ENCODE results near the gene OXSR1.
"Not testable (repeated sequence)": the region's sequence is repeated elsewhere in the genome, so short reads cannot be mapped to it uniquely, and the experiment has no call there.

OXSR1 gene

GRCh38 chr3:38165722-38166387 lies 518 bp downstream of the OXSR1 start:
- peak in 1 of 2 donors; percentile 6 for DNase-seq (ENCODE audit: low read depth in 2 of 2)

- DNase-seq (ENCODE audit: low read depth in 2 of 2): no peak
Observed at GRCh38 chr3:38167591-38167990, 2.3 kb downstream of the OXSR1 start.

GRCh38 chr3:38168151-38169026 lies 3.1 kb downstream of the OXSR1 start:
- no peak for DNase-seq (ENCODE audit: low read depth in 2 of 2)

- no peak for DNase-seq (ENCODE audit: low read depth in 2 of 2)
Observed at GRCh38 chr3:38169027-38169317, 3.6 kb downstream of the OXSR1 start.

- DNase-seq (ENCODE audit: low read depth in 2 of 2): no peak
Observed at GRCh38 chr3:38170722-38171121, 5.4 kb downstream of the OXSR1 start.

- no peak for DNase-seq (ENCODE audit: low read depth in 2 of 2)
Observed at GRCh38 chr3:38171622-38172021, 6.3 kb downstream of the OXSR1 start.

- no peak for DNase-seq (ENCODE audit: low read depth in 2 of 2)
Observed at GRCh38 chr3:38173834-38174418, 8.6 kb downstream of the OXSR1 start.

- DNase-seq (ENCODE audit: low read depth in 2 of 2): no peak
Observed at GRCh38 chr3:38177181-38177580, 11.8 kb downstream of the OXSR1 start.

- DNase-seq (ENCODE audit: low read depth in 2 of 2): no peak
Observed at GRCh38 chr3:38186781-38187180, 21.4 kb downstream of the OXSR1 start.

- no peak for DNase-seq (ENCODE audit: low read depth in 2 of 2)
Observed at GRCh38 chr3:38190481-38190881, 25.1 kb downstream of the OXSR1 start.

- not testable (repeated sequence) for DNase-seq (ENCODE audit: low read depth in 2 of 2)
Observed at GRCh38 chr3:38202931-38203330, 37.6 kb downstream of the OXSR1 start.

- DNase-seq (ENCODE audit: low read depth in 2 of 2): no peak
Observed at GRCh38 chr3:38203690-38204089, 38.4 kb downstream of the OXSR1 start.

- no peak for DNase-seq (ENCODE audit: low read depth in 2 of 2)
Observed at GRCh38 chr3:38204599-38205471, 39.5 kb downstream of the OXSR1 start.

GRCh38 chr3:38205472-38205805 lies 40.1 kb downstream of the OXSR1 start:
- DNase-seq (ENCODE audit: low read depth in 2 of 2): no peak

GRCh38 chr3:38207254-38208003 lies 42.1 kb downstream of the OXSR1 start:
- DNase-seq (ENCODE audit: low read depth in 2 of 2): no peak

- no peak for DNase-seq (ENCODE audit: low read depth in 2 of 2)
Observed at GRCh38 chr3:38210141-38210757, 44.9 kb downstream of the OXSR1 start.

GRCh38 chr3:38212141-38212540 lies 46.8 kb downstream of the OXSR1 start:
- no peak for DNase-seq (ENCODE audit: low read depth in 2 of 2)

- no peak for DNase-seq (ENCODE audit: low read depth in 2 of 2)
Observed at GRCh38 chr3:38214560-38214959, 49.2 kb downstream of the OXSR1 start.

GRCh38 chr3:38219609-38220197 lies 54.4 kb downstream of the OXSR1 start:
- DNase-seq (ENCODE audit: low read depth in 2 of 2): no peak

GRCh38 chr3:38221005-38221404 lies 55.7 kb downstream of the OXSR1 start:
- no peak for DNase-seq (ENCODE audit: low read depth in 2 of 2)
